EL (cell line): Measurements from ENCODE around the gene AMTN.

Experiments
- DNase-seq: peaks from one replicate; pipeline ENCODE4 v3.0.0-alpha.2; 2016

Gene AMTN

DNA sequence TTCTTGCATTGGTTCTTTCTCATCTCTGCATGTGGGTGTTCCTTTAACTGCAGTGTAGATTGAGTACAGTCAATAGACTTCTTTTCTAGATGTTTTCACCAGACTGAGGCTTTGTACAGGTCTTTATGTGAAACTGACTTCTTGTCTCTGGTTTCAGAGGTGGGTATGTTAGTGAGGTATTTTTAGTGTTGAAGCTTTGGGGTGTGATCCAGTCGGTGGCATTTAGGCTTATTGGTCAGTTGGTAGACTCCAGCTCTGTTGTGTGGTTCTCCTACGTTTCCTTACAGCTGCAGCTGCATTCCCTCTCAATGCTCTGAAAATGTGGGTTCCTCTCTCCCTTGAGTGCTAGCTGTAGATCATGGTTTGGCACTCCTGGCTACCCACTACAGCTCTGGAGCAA lies 52.4 kb downstream of the AMTN start:
- no peak for DNase-seq

DNA sequence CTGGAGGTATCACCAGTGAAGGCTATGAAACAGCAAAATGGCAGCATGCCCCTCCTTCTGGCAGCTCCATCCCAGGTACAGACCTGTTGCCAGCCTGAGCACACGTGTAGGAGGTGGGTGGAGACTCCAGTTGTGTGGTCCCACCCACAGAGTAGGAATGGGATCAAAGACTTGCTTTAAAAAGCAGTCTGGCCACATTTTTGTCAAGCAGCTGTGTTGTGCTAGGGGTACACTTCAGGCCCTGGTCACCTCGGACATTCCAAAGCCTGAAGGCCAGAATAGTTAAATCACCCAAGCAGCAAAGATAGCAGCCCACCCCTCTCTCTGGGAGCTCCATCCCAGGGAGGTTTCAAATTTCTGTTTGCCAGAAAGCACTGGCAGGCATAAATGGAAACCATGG lies 53.4 kb downstream of the AMTN start:
- DNase-seq = no peak

DNA sequence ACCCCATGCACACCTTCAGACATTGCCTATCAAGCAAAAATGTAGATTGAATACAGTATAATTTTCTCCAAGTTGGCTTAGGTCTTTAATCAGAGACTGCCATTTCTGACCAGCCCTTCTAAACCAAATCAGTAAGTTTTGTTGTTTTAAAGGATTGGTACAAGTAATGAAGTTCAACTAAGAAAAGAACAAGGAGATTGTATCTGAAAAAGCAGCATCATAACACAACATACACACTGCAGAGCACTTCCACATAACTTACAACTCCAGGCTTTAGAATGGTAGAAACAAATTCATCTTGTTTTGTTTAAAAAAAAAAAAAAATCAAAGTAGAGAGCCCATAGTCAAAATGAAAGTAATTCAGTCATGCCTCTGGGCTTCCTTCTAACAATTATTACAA lies 57.6 kb downstream of the AMTN start:
- DNase-seq = no peak

DNA sequence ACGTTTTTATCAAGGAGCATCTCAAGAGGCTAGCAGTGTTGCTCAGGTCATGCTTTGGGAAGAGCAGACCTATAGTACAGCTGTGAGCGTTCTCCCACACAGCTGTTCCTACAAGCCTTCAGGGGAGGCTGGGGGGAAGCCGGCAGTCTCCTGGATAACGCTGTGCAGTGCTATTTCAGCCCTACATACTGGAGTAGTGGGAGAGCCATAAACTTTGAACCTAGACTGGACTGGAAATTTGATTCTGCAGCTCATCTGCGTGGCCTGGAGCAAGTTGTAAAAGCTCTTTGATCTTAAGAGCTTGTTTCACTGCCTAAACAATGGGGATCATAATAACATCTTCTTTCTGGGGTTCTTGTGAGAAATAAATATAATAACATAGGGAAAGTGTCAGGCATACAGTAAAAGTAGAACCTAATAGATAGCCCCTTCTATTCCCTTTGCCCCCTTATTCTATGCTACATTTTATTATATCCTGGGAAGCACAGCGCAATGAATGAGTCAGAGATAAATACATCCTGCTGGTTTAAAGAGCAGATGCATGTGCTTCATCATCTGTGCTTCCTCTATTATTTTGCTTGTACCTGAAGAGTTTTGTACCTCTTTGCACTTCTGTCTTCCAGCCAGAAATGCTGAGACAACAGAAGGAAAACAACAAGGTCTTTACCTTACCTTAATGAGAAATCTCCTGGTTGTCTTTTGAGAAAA lies 59.0 kb downstream of the AMTN start:
- DNase-seq = no peak

DNA sequence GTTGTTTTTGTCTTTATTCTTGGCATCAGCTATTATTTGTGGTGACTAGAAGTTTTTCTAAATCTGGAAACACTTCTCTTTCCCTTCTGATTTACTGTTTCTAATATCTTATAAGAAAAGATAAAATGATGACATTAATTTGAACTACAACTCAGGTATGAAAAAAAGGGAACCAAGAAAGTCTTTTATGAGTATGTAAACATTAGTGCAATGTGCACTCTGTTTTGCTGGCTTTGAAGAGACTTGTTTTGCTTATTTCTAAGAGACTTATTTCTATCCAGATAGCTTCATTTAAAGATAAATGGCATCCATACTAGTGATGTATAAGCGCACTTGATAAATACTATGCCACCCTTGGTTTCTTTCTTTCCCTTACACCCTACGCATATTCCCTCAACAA lies 63.6 kb downstream of the AMTN start:
- DNase-seq = no peak
